Prostate gland (tissue), 2 donors: ENCODE data around the gene HNRNPA1.

ENCODE experiments used
- CTCF ChIP-seq, 4 experiments: fragments of 200-600 bp in 2 of 4; fragments of 450-650 bp in 2 of 4; sonication (generic) in 2 of 4; IDR thresholded peaks; 1 replicate in 3 of 4; 2 replicates in 1 of 4; pipeline ENCODE4 v1.5.1; 2016 to 2019; ENCODE audit warnings: antibody characterized with exemption in 4 of 4, mild to moderate bottlenecking in 2 of 4, moderate library complexity in 2 of 4
- POLR2AphosphoS5 ChIP-seq: sonication (generic); formaldehyde crosslinking; IDR thresholded peaks from one replicate; pipeline ENCODE4 v1.6.1; 2017; ENCODE audit warnings: antibody characterized with exemption

DNA sequence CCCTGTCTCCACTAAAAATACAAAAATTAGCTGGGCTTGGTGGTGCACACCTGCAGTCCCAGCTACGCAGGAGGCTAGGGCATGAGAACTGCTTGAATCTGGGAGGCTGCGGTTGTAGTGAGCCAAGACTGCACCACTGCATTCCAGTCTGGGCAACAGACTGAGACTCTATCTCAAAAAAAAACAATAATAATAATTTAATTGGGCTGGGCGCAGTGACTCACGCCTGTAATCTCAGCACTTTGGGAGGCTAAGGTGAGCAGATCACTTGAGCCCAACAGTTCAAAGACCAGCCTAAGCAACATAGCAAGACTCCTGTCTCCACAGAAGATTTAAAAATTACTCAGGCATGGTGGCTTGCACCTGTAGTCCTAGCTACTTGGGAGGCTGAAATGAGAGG, 27.3 kb upstream of the HNRNPA1 start:
- TF ChIP-seq CTCF (IDR thresholded peaks at IDR 0.05) (no peak), POLR2AphosphoS5 (no peak)
